OCI-LY1 (cell line): ENCODE results near the gene NHP2.

Experiments used
- EZH2 ChIP-seq: fragments of 200-600 bp; sonication (generic), shearing (Covaris generic); IDR thresholded peaks from 2 replicates; pipeline ENCODE4 v1.8.0; 2017; ENCODE audit warnings: borderline replicate concordance, mixed run types, mild to moderate bottlenecking, antibody characterized with exemption, low read length, moderate library complexity, mixed read lengths
- TF ChIP-seq, protein P1 (sequence below): fragments of 200-600 bp; sonication (generic), shearing (Covaris generic); IDR thresholded peaks from 2 replicates; pipeline ENCODE4 v1.5.1; 2017; ENCODE audit warnings: mild to moderate bottlenecking, antibody characterized with exemption, low read length, moderate library complexity, mixed read lengths

DNA sequence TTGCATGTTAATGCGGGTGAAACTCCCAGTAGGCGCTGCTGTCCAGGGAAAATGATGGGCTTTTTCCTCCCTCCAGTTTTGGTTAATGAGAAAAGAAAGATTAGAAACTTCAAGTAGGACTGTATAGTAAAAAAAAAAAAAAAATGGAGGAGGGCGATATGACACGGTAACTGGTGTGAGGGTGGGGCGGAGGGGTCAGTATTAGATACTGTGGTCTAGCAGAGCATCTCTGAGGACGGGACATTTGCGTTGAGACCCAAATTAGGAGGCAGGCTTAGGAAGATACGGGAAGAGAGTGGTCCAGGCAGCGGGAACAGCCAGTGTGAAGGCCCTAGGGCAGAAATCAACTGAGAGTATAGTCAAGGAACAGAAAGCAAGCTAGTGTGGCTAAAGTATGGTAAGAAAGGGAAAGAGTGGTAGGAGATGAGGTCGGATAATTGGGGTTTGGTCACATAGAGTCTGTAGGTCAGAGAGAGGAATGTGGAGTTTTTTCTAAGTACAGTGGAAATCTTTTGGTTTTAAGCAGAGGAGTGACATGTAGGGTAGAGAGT lies 22.2 kb downstream of the NHP2 start:
- TF ChIP-seq, protein P1, sequence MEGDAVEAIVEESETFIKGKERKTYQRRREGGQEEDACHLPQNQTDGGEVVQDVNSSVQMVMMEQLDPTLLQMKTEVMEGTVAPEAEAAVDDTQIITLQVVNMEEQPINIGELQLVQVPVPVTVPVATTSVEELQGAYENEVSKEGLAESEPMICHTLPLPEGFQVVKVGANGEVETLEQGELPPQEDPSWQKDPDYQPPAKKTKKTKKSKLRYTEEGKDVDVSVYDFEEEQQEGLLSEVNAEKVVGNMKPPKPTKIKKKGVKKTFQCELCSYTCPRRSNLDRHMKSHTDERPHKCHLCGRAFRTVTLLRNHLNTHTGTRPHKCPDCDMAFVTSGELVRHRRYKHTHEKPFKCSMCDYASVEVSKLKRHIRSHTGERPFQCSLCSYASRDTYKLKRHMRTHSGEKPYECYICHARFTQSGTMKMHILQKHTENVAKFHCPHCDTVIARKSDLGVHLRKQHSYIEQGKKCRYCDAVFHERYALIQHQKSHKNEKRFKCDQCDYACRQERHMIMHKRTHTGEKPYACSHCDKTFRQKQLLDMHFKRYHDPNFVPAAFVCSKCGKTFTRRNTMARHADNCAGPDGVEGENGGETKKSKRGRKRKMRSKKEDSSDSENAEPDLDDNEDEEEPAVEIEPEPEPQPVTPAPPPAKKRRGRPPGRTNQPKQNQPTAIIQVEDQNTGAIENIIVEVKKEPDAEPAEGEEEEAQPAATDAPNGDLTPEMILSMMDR = no peak
- no peak for TF ChIP-seq EZH2
